OCI-LY7 (cell line): Measurements from ENCODE around the gene SLC14A1. TPM values are rescaled to one million over a fixed set of nuclear protein-coding genes. Genes with fewer than 3 reads are reported as not detected.

ENCODE experiments used
- BruUV-seq: library from RNA; stranded (reverse); fragments of 400-500 nt; replicated peaks from 2 replicates; lab custom pipeline; 2021; lab: Mats Ljungman, UMichigan
- CTCF ChIA-PET: fragments of 300-600 bp; sonication (Branson Sonifier 250); formaldehyde crosslinking; loops from one replicate; lab custom pipeline; 2022; ENCODE audit warnings: antibody characterized with exemption; ENCODE audit not compliant: unreplicated experiment; lab: Charles Lee
- POLR2A ChIA-PET: fragments of 300-600 bp; sonication (Branson Sonifier 250); formaldehyde crosslinking; loops from one replicate; lab custom pipeline; 2022; ENCODE audit warnings: antibody characterized with exemption; lab: Charles Lee
- DNase-seq: peaks from one replicate; pipeline ENCODE4 v3.0.0-alpha.2; 2015; ENCODE audit warnings: low spot score
- H2AFZ ChIP-seq: fragments of 200-600 bp; sonication (generic), shearing (Covaris generic); 2 replicates; pipeline ENCODE4 v1.6.1; 2014; ENCODE audit warnings: mild to moderate bottlenecking, antibody characterized with exemption, low read length, moderate library complexity
- H3K27ac ChIP-seq: fragments of 200-600 bp; sonication (generic); 2 replicates; pipeline ENCODE4 v1.5.1; 2014; ENCODE audit warnings: mixed run types, low read depth, mild to moderate bottlenecking, moderate library complexity, low read length, inconsistent platforms; ENCODE audit not compliant: poor library complexity, severe bottlenecking
- H3K36me3 ChIP-seq: fragments of 200-600 bp; sonication (generic); 2 replicates; pipeline ENCODE4 v1.6.1; 2014; ENCODE audit warnings: mild to moderate bottlenecking, antibody characterized with exemption, low read length, moderate library complexity, mixed read lengths; ENCODE audit not compliant: insufficient read depth
- H3K4me1 ChIP-seq: fragments of 200-600 bp; sonication (generic); 2 replicates; pipeline ENCODE4 v1.5.1; 2014; ENCODE audit warnings: mild to moderate bottlenecking, low read length; ENCODE audit not compliant: insufficient read depth, poor library complexity, severe bottlenecking
- H3K4me2 ChIP-seq: fragments of 200-600 bp; sonication (generic); 2 replicates; pipeline ENCODE4 v1.6.1; 2014; ENCODE audit warnings: mild to moderate bottlenecking, low read length
- H3K4me3 ChIP-seq: fragments of 200-600 bp; sonication (generic); 2 replicates; pipeline ENCODE4 v1.5.1; 2014; ENCODE audit warnings: mild to moderate bottlenecking, low read depth, low read length; ENCODE audit not compliant: poor library complexity, severe bottlenecking
- H3K79me2 ChIP-seq: fragments of 200-600 bp; sonication (generic); 2 replicates; pipeline ENCODE4 v1.6.1; 2016; ENCODE audit warnings: low read depth, mild to moderate bottlenecking, low read length, moderate library complexity, mixed read lengths; ENCODE audit not compliant: insufficient read depth
- H3K9me2 ChIP-seq: fragments of 200-600 bp; sonication (generic); 2 replicates; pipeline ENCODE4 v1.6.1; 2016; ENCODE audit warnings: mild to moderate bottlenecking, low read length, mixed read lengths; ENCODE audit not compliant: insufficient read depth
- H3K9me3 ChIP-seq: fragments of 200-600 bp; sonication (generic); 2 replicates; pipeline ENCODE4 v1.6.1; 2014; ENCODE audit warnings: mild to moderate bottlenecking, mixed run types, low read length, mixed read lengths
- H4K20me1 ChIP-seq: fragments of 200-600 bp; sonication (generic); 2 replicates; pipeline ENCODE4 v1.6.1; 2014; ENCODE audit warnings: mild to moderate bottlenecking, antibody characterized with exemption, low read length, moderate library complexity, mixed read lengths; ENCODE audit not compliant: insufficient read depth
- CTCF ChIP-seq: fragments of 200-600 bp; sonication (generic); conservative IDR thresholded peaks from 2 replicates; pipeline ENCODE4 v1.5.1; 2014; ENCODE audit warnings: mild to moderate bottlenecking, antibody characterized with exemption, low read length, moderate library complexity, mixed read lengths
- EZH2phosphoT487 ChIP-seq: fragments of 200-600 bp; sonication (generic); IDR thresholded peaks from 2 replicates; pipeline ENCODE4 v1.6.1; 2018; ENCODE audit warnings: low read depth, borderline replicate concordance, mild to moderate bottlenecking, mixed run types, antibody characterized with exemption, low read length, moderate library complexity, mixed read lengths
- intact Hi-C: fragments of 100-400 bp; cut with micrococcal nuclease; formaldehyde crosslinking; loops from one replicate; pipeline ENCODE4 v1.10.0; 2022; ENCODE audit not compliant: unreplicated experiment
- total RNA-seq, 2 experiments: library from RNA; depleted of rRNA in 1 of 2; stranded (reverse); fragments of >200 nt in 1 of 2; shearing (Covaris generic) in 1 of 2; gene quantifications; 2 replicates each; pipeline ENCODE4 v1.2.3, GENCODE V29; 2014 to 2022

The SLC14A1 gene
- total RNA-seq, 2 experiments from 2014 or later = 0.06 TPM; not detected in 1

GRCh38 chr18:45712061-45712460 lies 11.9 kb upstream of the SLC14A1 start:
- intact Hi-C loops = no loop called here
- Histone ChIP-seq H3K27ac (no peak overlapping the region), H3K79me2 (no peaks in the 10 kb centered on the region), H3K4me2 (no peak overlapping the region), H3K9me3 (no peaks in the 10 kb centered on the region), H3K9me2 (no peaks in the 10 kb centered on the region), H3K4me1 (no peaks in the 10 kb centered on the region), H4K20me1 (no peaks in the 10 kb centered on the region), H2AFZ (no peak overlapping the region), H3K36me3 (no peaks in the 10 kb centered on the region), H3K4me3 (no peak overlapping the region)
- ChIA-PET CTCF (no interaction called here), POLR2A (no interaction called here)
- no TSS peak for BruUV-seq
- no peak for TF ChIP-seq CTCF
- TF ChIP-seq EZH2phosphoT487 = no peak
- DNase-seq = no peak

GRCh38 chr18:45713239-45713638 lies 10.7 kb upstream of the SLC14A1 start:
- no peak overlapping the region for H3K27ac ChIP-seq
- DNase-seq = no peak
- H3K4me3 ChIP-seq = no peak overlapping the region
- CTCF ChIA-PET = no interaction called here
- no peak overlapping the region for H2AFZ ChIP-seq
- no TSS peak for BruUV-seq
- H3K36me3 ChIP-seq = no peaks in the 10 kb centered on the region
- H3K9me2 ChIP-seq = no peaks in the 10 kb centered on the region
- POLR2A ChIA-PET = interaction anchor here (0.7 kb wide), 1 partner anchor 201 kb away, joined by 3 read pairs; no protein-coding TSS in a partner anchor
- H3K4me2 ChIP-seq = no peak overlapping the region
- intact Hi-C loops = no loop called here
- no peaks in the 10 kb centered on the region for H3K4me1 ChIP-seq
- H4K20me1 ChIP-seq = no peaks in the 10 kb centered on the region
- TF ChIP-seq EZH2phosphoT487 = no peak
- TF ChIP-seq CTCF = no peak
- no peaks in the 10 kb centered on the region for H3K79me2 ChIP-seq
- H3K9me3 ChIP-seq = no peaks in the 10 kb centered on the region

- H4K20me1 ChIP-seq = no peaks in the 10 kb centered on the region
- intact Hi-C loops = no loop called here
- no peak overlapping the region for H3K4me2 ChIP-seq
- no TSS peak for BruUV-seq
- no peak for DNase-seq
- ChIA-PET CTCF (no interaction called here), POLR2A (no interaction called here)
- H3K4me1 ChIP-seq = no peaks in the 10 kb centered on the region
- H3K27ac ChIP-seq = no peak overlapping the region
- H3K36me3 ChIP-seq = no peaks in the 10 kb centered on the region
- H3K4me3 ChIP-seq = no peak overlapping the region
- H3K9me3 ChIP-seq = no peaks in the 10 kb centered on the region
- H3K79me2 ChIP-seq = no peaks in the 10 kb centered on the region
- H3K9me2 ChIP-seq = no peaks in the 10 kb centered on the region
- TF ChIP-seq CTCF (no peak), EZH2phosphoT487 (no peak)
- no peak overlapping the region for H2AFZ ChIP-seq
These were observed 8.7 kb upstream of the SLC14A1 start for GRCh38 chr18:45715212-45715780.
